Hepatocyte (in vitro differentiated cells): ENCODE results near the gene HEPACAM. TPM values are rescaled to one million over a fixed set of nuclear protein-coding genes. Genes with fewer than 3 reads are reported as not detected.

Experiments used
- DNase-seq: peaks from one replicate; pipeline ENCODE4 v3.0.0-alpha.2; 2016; ENCODE audit warnings: low spot score
- H2AFZ ChIP-seq: fragments of 200-600 bp; sonication (generic); 2 replicates; pipeline ENCODE4 v1.6.0; 2016; ENCODE audit warnings: antibody characterized with exemption, mild to moderate bottlenecking
- H3K27ac ChIP-seq: fragments of 200-600 bp; sonication (generic); 2 replicates; pipeline ENCODE4 v1.5.1; 2016; ENCODE audit warnings: mild to moderate bottlenecking
- H3K27me3 ChIP-seq: fragments of 200-600 bp; sonication (generic); 2 replicates; pipeline ENCODE4 v1.6.1; 2016
- H3K36me3 ChIP-seq: fragments of 200-600 bp; sonication (generic); replicated peaks from 2 replicates; pipeline ENCODE4 v1.5.1; 2016; ENCODE audit warnings: low read depth; ENCODE audit not compliant: insufficient read depth
- H3K4me1 ChIP-seq: fragments of 200-600 bp; sonication (generic); 2 replicates; pipeline ENCODE4 v1.5.1; 2016; ENCODE audit warnings: mild to moderate bottlenecking, moderate library complexity; ENCODE audit not compliant: insufficient read depth
- H3K4me2 ChIP-seq: fragments of 200-600 bp; sonication (generic); 2 replicates; pipeline ENCODE4 v1.6.0; 2016
- H3K4me3 ChIP-seq: fragments of 200-600 bp; sonication (generic); 2 replicates; pipeline ENCODE4 v1.5.1; 2016; ENCODE audit warnings: mild to moderate bottlenecking
- H3K79me2 ChIP-seq: fragments of 200-600 bp; sonication (generic); 2 replicates; pipeline ENCODE4 v1.6.0; 2017; ENCODE audit warnings: mild to moderate bottlenecking
- H3K9me2 ChIP-seq: fragments of 200-600 bp; sonication (generic); replicated peaks from 2 replicates; pipeline ENCODE4 v1.6.0; 2017; ENCODE audit warnings: mild to moderate bottlenecking; ENCODE audit not compliant: insufficient read depth
- H3K9me3 ChIP-seq: fragments of 200-600 bp; sonication (generic); 2 replicates; pipeline ENCODE4 v1.5.1; 2016; ENCODE audit warnings: low read depth, mild to moderate bottlenecking
- H4K20me1 ChIP-seq: fragments of 200-600 bp; sonication (generic); 2 replicates; pipeline ENCODE4 v1.6.0; 2016; ENCODE audit warnings: mild to moderate bottlenecking; ENCODE audit not compliant: insufficient read depth, poor library complexity, severe bottlenecking
- CTCF ChIP-seq: fragments of 200-600 bp; sonication (generic); IDR thresholded peaks from 2 replicates; pipeline ENCODE4 v1.5.1; 2016; ENCODE audit warnings: antibody characterized with exemption, mild to moderate bottlenecking; ENCODE audit not compliant: poor library complexity
- EZH2 ChIP-seq: fragments of 200-600 bp; sonication (generic); IDR thresholded peaks from 2 replicates; pipeline ENCODE4 v1.6.1; 2016; ENCODE audit warnings: antibody characterized with exemption, mild to moderate bottlenecking, borderline replicate concordance
- EZH2phosphoT487 ChIP-seq: fragments of 200-600 bp; sonication (generic); IDR thresholded peaks from one replicate; pipeline ENCODE4 v1.6.1; 2018; ENCODE audit warnings: antibody characterized with exemption, mild to moderate bottlenecking, low read depth, moderate library complexity; ENCODE audit not compliant: unreplicated experiment, severe bottlenecking
- WGBS: methylation state at CpG from one replicate; pipeline ENCODE4 v1.1.6; 2016; ENCODE audit warnings: low lambda C conversion rate; ENCODE audit errors: missing lambda C conversion rate; 5-methylcytosine and 5-hydroxymethylcytosine counted together
- polyA plus RNA-seq: library from polyadenylated mRNA; unstranded; fragments of >200 nt; fragmentation: Nextera tagmentation; extraction: Ambion mirVana; gene quantifications from 2 replicates; pipeline ENCODE4 v1.2.1, GENCODE V29; 2016
- total RNA-seq: library from RNA; depleted of rRNA; stranded (reverse); fragments of >200 nt; gene quantifications from 2 replicates; pipeline ENCODE4 v1.2.3, GENCODE V29; 2014

The HEPACAM gene
- total and polyA plus RNA-seq, 2 experiments from 2014 or later = 0.07 TPM; not detected in 1

GRCh38 chr11:124895471-124895971 lies 40.3 kb downstream of the HEPACAM start:
- no peak overlapping the region for H3K4me2 ChIP-seq
- H4K20me1 ChIP-seq = no peaks in the 10 kb centered on the region
- no peaks in the 10 kb centered on the region for H3K4me1 ChIP-seq
- no peaks in the 10 kb centered on the region for H3K36me3 ChIP-seq
- no peak for DNase-seq
- no peak overlapping the region for H2AFZ ChIP-seq
- peaks cover 11% of the 10 kb centered on the region for H3K27me3 ChIP-seq
- H3K27ac ChIP-seq = no peak overlapping the region
- 92% methylated on average over 20 of the region's 20 CpGs for WGBS
- no peaks in the 10 kb centered on the region for H3K9me2 ChIP-seq
- TF ChIP-seq EZH2 = no peak
- TF ChIP-seq EZH2phosphoT487 = no peak
- no peak for TF ChIP-seq CTCF
- no peak overlapping the region for H3K4me3 ChIP-seq
- no peaks in the 10 kb centered on the region for H3K9me3 ChIP-seq
- H3K79me2 ChIP-seq = no peaks in the 10 kb centered on the region

- WGBS = 67% methylated on average over 4 of the region's 4 CpGs
- peaks cover 4% of the 10 kb centered on the region for H3K27me3 ChIP-seq
- no peak for DNase-seq
- no peaks in the 10 kb centered on the region for H3K9me3 ChIP-seq
- no peaks in the 10 kb centered on the region for H4K20me1 ChIP-seq
- no peaks in the 10 kb centered on the region for H3K36me3 ChIP-seq
- TF ChIP-seq CTCF = no peak
- TF ChIP-seq EZH2phosphoT487 = no peak
- TF ChIP-seq EZH2 = no peak
- H3K27ac ChIP-seq = no peak overlapping the region
- H3K4me2 ChIP-seq = no peak overlapping the region
- no peaks in the 10 kb centered on the region for H3K4me1 ChIP-seq
- H3K79me2 ChIP-seq = no peaks in the 10 kb centered on the region
- H2AFZ ChIP-seq = no peak overlapping the region
- H3K9me2 ChIP-seq = no peaks in the 10 kb centered on the region
- no peak overlapping the region for H3K4me3 ChIP-seq
Observed at GRCh38 chr11:124894606-124895430, 41.0 kb downstream of the HEPACAM start.

GRCh38 chr11:124893781-124894401 lies 42.0 kb downstream of the HEPACAM start:
- Histone ChIP-seq H3K27ac (no peak overlapping the region), H3K4me2 (no peak overlapping the region), H3K36me3 (no peaks in the 10 kb centered on the region), H3K4me3 (no peak overlapping the region), H3K79me2 (no peaks in the 10 kb centered on the region), H2AFZ (no peak overlapping the region), H3K4me1 (no peaks in the 10 kb centered on the region), H3K9me3 (no peaks in the 10 kb centered on the region), H4K20me1 (no peaks in the 10 kb centered on the region), H3K9me2 (no peaks in the 10 kb centered on the region), H3K27me3 (no peaks in the 10 kb centered on the region)
- no peak for DNase-seq
- WGBS = 93% methylated on average over 12 of the region's 14 CpGs
- TF ChIP-seq EZH2 (no peak), CTCF (no peak), EZH2phosphoT487 (no peak)
